K562 treated with DMSO at 1 percent for 48 hours (cell line): ENCODE results near the gene STK39. TPM values are rescaled to one million over a fixed set of nuclear protein-coding genes. Genes with fewer than 3 reads are reported as not detected.

Experiments used
- total RNA-seq: library from RNA; unstranded; fragments of 300-600 nt; gene quantifications from 2 replicates; pipeline ENCODE4 v1.2.3, GENCODE V29; 2022; ENCODE audit warnings: low replicate concordance; ENCODE audit errors: extremely low read depth

The STK39 gene
- not detected in 2 replicates for total RNA-seq

DNA sequence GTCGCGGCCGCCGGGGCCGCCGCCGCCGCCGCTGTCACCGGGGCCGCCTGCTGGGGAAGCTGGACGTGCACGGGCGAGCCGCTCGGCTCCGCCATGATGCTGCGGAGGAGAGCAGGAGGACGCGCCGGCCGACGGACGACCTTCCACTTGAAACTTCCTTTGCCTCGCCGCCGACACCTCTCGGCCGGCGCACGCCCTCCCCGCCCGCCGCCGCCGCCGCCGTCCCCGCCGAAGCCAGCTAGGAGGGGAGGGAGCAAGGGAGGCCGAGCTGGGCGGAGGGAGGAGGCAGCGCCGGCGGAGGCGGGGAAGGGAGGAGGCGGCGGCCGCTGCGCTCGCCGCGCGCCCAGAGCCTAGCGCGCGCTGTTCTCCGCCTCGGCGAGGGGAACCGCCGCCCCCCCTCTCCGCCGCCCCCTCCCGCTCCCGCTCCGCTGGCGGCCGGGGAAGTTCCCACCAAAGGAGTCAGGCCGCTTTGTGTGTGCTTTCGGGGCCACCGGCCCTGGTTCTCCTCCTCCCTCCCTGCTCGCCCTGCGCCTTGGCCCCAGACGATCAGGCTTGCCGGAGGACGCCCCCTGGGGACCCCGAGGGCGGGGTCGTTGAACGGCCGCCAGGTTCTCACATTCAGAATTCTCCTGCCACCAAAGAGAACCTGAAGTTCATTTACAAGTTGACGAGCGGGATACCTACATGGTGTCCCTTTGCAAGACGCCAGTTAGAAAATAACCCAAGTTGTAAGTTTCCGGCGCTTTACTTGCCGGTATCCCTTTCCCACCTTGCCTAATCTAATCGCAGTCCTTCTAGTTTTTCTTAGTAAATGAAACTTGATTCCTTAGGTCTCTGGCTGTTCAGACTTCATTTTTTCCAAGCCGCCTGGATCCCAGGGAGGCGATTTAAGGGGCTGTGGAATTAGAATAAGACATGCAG is at the start of gene STK39:
TSS of gene STK39 (minus strand) at position 255 of the 921 bp plus-strand sequence. CDS start at position 95, 160 bp downstream.

Other genes starting within 250 kb of the STK39 start
- gene CERS6, start 208.7 kb upstream of the STK39 start, total RNA-seq: not detected in 2 replicates